GM18517 (cell line): ENCODE results near the gene CAB39L.

Experiments
- ATAC-seq: cut with Tn5 transposase; IDR thresholded peaks from one replicate; pipeline ENCODE4 v1.9.1; 2021; ENCODE audit warnings: mild to moderate bottlenecking, moderate library complexity; ENCODE audit not compliant: unreplicated experiment

The CAB39L gene

GRCh38 chr13:49443704-49444523, at the start of gene CAB39L, which contains the start of gene SETDB2:
TSS of gene CAB39L (minus strand) at chr13:49444064. CDS start at chr13:49382910, 61,154 bp downstream.
TSS of gene SETDB2 (plus strand) at chr13:49444274. CDS start at chr13:49451894, 7,620 bp downstream.
- ATAC-seq, result peak; percentile 93

GRCh38 chr13:49488563-49488962, 44.7 kb upstream of the CAB39L start:
- no peak for ATAC-seq

GRCh38 chr13:49481788-49482187, 37.9 kb upstream of the CAB39L start:
- no peak for ATAC-seq

GRCh38 chr13:49476529-49476928, 32.7 kb upstream of the CAB39L start:
- ATAC-seq, result no peak

GRCh38 chr13:49472186-49472585, 28.3 kb upstream of the CAB39L start:
- ATAC-seq, result no peak

- no peak for ATAC-seq
Observed at GRCh38 chr13:49466292-49466838, 22.5 kb upstream of the CAB39L start.

- ATAC-seq, result no peak
Observed at GRCh38 chr13:49464621-49465325, 20.9 kb upstream of the CAB39L start.

GRCh38 chr13:49464085-49464484, 20.2 kb upstream of the CAB39L start:
- no peak for ATAC-seq

GRCh38 chr13:49459580-49459979, 15.7 kb upstream of the CAB39L start:
- ATAC-seq, result no peak

- no peak for ATAC-seq
Observed at GRCh38 chr13:49457221-49457620, 13.4 kb upstream of the CAB39L start.

GRCh38 chr13:49456156-49456555, 12.3 kb upstream of the CAB39L start:
- no peak for ATAC-seq

- peak; percentile 39 for ATAC-seq
Observed at GRCh38 chr13:49455007-49455398, 11.1 kb upstream of the CAB39L start.

- ATAC-seq, result peak; percentile 96
Observed at GRCh38 chr13:49454388-49455006, 10.6 kb upstream of the CAB39L start.

- ATAC-seq, result no peak
Observed at GRCh38 chr13:49453465-49453864, 9.6 kb upstream of the CAB39L start.

GRCh38 chr13:49452725-49453457, 9.0 kb upstream of the CAB39L start:
- ATAC-seq, result no peak

- no peak for ATAC-seq
Observed at GRCh38 chr13:49450105-49450819, 6.4 kb upstream of the CAB39L start.

- ATAC-seq, result no peak
Observed at GRCh38 chr13:49448753-49449152, 4.9 kb upstream of the CAB39L start.

- no peak for ATAC-seq
Observed at GRCh38 chr13:49446473-49446872, 2.6 kb upstream of the CAB39L start.

- ATAC-seq, result peak; percentile 10
Observed at GRCh38 chr13:49444524-49445395, 896 bp upstream of the CAB39L start.
